ACHN (cell line): ENCODE measurements around the gene KDM4D.
"Not testable (repeated sequence)": the region's sequence is repeated elsewhere in the genome, so short reads cannot be mapped to it uniquely, and the experiment has no call there.

Experiments used
- DNase-seq: peaks from one replicate; pipeline ENCODE4 v3.0.0-alpha.2; 2015
- in situ Hi-C: cut with HindIII; loops from 2 replicates; pipeline ENCODE4 v1.10.0; 2017; ENCODE audit warnings: low sequenced_read_pairs, low pct_ligation_motif_present, low pct_unique_long_range_greater_than_20kb

The KDM4D gene

GRCh38 chr11:95014184-95014821, 40.8 kb downstream of the KDM4D start:
- no peak for DNase-seq
- in situ Hi-C loops, result no loop called here

GRCh38 chr11:95016139-95016538, 42.6 kb downstream of the KDM4D start:
- DNase-seq, result no peak
- in situ Hi-C loops, result no loop called here

GRCh38 chr11:95021468-95021867, 48.0 kb downstream of the KDM4D start:
- in situ Hi-C loops, DNase-seq: not testable (repeated sequence)

GRCh38 chr11:95024958-95025357, 51.4 kb downstream of the KDM4D start, which contains the start of gene KDM4E:
KDM4E (plus strand) TSS chr11:95025258; CDS start chr11:95025558, 300 bp downstream.
- DNase-seq, result no peak
- in situ Hi-C loops, result no loop called here

GRCh38 chr11:95025594-95025993, 52.1 kb downstream of the KDM4D start:
- in situ Hi-C loops, DNase-seq: not testable (repeated sequence)

- in situ Hi-C loops, result no loop called here
- no peak for DNase-seq
Observed at GRCh38 chr11:95028357-95028756, 54.8 kb downstream of the KDM4D start.

- DNase-seq, result no peak
- in situ Hi-C loops, result no loop called here
Observed at GRCh38 chr11:95033051-95033450, 59.5 kb downstream of the KDM4D start.

- no peak for DNase-seq
- in situ Hi-C loops, result no loop called here
Observed at GRCh38 chr11:95035316-95035715, 61.8 kb downstream of the KDM4D start.

GRCh38 chr11:95037356-95038035, 64.0 kb downstream of the KDM4D start:
- DNase-seq, in situ Hi-C loops: not testable (repeated sequence)

GRCh38 chr11:95042239-95042638, 68.7 kb downstream of the KDM4D start:
- DNase-seq, result no peak
- in situ Hi-C loops, result no loop called here

- in situ Hi-C loops, result no loop called here
Observed at GRCh38 chr11:95042906-95043305, 69.4 kb downstream of the KDM4D start.

GRCh38 chr11:95044010-95044409, 70.5 kb downstream of the KDM4D start:
- no peak for DNase-seq
- in situ Hi-C loops, result no loop called here

More at GRCh38 chr11:95042906-95043305, 69.4 kb downstream of the KDM4D start:
- no peak for DNase-seq

GRCh38 chr11:95045812-95046211, 72.3 kb downstream of the KDM4D start:
- in situ Hi-C loops, result no loop called here
- no peak for DNase-seq
